GM18499 (cell line): Measurements from ENCODE around the gene GCNT1.
A peak's percentile ranks its signal among the peaks of the same experiment; 100 is the strongest.
"Not testable (repeated sequence)": the region's sequence is repeated elsewhere in the genome, so short reads cannot be mapped to it uniquely, and the experiment has no call there.

Source experiments
- ATAC-seq: cut with Tn5 transposase; IDR thresholded peaks from one replicate; pipeline ENCODE4 v1.9.1; 2021; ENCODE audit warnings: moderate number of reproducible peaks; ENCODE audit not compliant: insufficient read depth, unreplicated experiment

GCNT1 gene

GRCh38 chr9:76458903-76459693 is at the start of gene GCNT1:
GCNT1 (plus strand) TSS chr9:76459182; CDS start chr9:76502382, 43,200 bp downstream.
- peak; percentile 57 for ATAC-seq

- no peak for ATAC-seq
Measured at GRCh38 chr9:76412638-76413037, 46.3 kb upstream of the GCNT1 start.

- ATAC-seq, result no peak
Measured at GRCh38 chr9:76413658-76414057, 45.3 kb upstream of the GCNT1 start.

- peak; percentile 54 for ATAC-seq
Measured at GRCh38 chr9:76414661-76415060, 44.3 kb upstream of the GCNT1 start.

- ATAC-seq, result no peak
Measured at GRCh38 chr9:76415154-76415553, 43.8 kb upstream of the GCNT1 start.

- no peak for ATAC-seq
Measured at GRCh38 chr9:76415731-76416130, 43.3 kb upstream of the GCNT1 start.

- ATAC-seq, result no peak
Measured at GRCh38 chr9:76417394-76417793, 41.6 kb upstream of the GCNT1 start.

- no peak for ATAC-seq
Measured at GRCh38 chr9:76419782-76420380, 39.1 kb upstream of the GCNT1 start.

GRCh38 chr9:76423216-76424177 is 35.5 kb upstream of the GCNT1 start:
- no peak for ATAC-seq

GRCh38 chr9:76424491-76424890 is 34.5 kb upstream of the GCNT1 start:
- ATAC-seq, result no peak

- ATAC-seq, result no peak
Measured at GRCh38 chr9:76425677-76426453, 33.1 kb upstream of the GCNT1 start.

GRCh38 chr9:76426807-76427419 is 32.1 kb upstream of the GCNT1 start:
- no peak for ATAC-seq

GRCh38 chr9:76431601-76432000 is 27.4 kb upstream of the GCNT1 start:
- no peak for ATAC-seq

GRCh38 chr9:76433406-76433805 is 25.6 kb upstream of the GCNT1 start:
- ATAC-seq, result no peak

GRCh38 chr9:76433836-76434235 is 25.1 kb upstream of the GCNT1 start:
- no peak for ATAC-seq

GRCh38 chr9:76434897-76435296 is 24.1 kb upstream of the GCNT1 start:
- ATAC-seq, result not testable (repeated sequence)

GRCh38 chr9:76437017-76437699 is 21.8 kb upstream of the GCNT1 start:
- not testable (repeated sequence) for ATAC-seq

GRCh38 chr9:76438841-76439588 is 20.0 kb upstream of the GCNT1 start:
- peak; percentile 62 for ATAC-seq
